HG02885 (cell line): ENCODE results near the gene EXOC3L4.
"Not testable (repeated sequence)": the region's sequence is repeated elsewhere in the genome, so short reads cannot be mapped to it uniquely, and the experiment has no call there.

ENCODE experiments used
- ATAC-seq: cut with Tn5 transposase; IDR thresholded peaks from one replicate; pipeline ENCODE4 v1.9.1; 2021; ENCODE audit warnings: mild to moderate bottlenecking; ENCODE audit not compliant: unreplicated experiment, poor library complexity

The EXOC3L4 gene

GRCh38 chr14:103117499-103117898 is 23.0 kb downstream of the EXOC3L4 start:
- not testable (repeated sequence) for ATAC-seq

GRCh38 chr14:103118018-103118662 is 23.6 kb downstream of the EXOC3L4 start:
- no peak for ATAC-seq

- ATAC-seq = no peak
These were observed 24.3 kb downstream of the EXOC3L4 start for GRCh38 chr14:103118663-103119404.

GRCh38 chr14:103119527-103119926 is 25.0 kb downstream of the EXOC3L4 start:
- not testable (repeated sequence) for ATAC-seq

GRCh38 chr14:103121121-103121845 is 26.8 kb downstream of the EXOC3L4 start:
- no peak for ATAC-seq

- no peak for ATAC-seq
These were observed 27.5 kb downstream of the EXOC3L4 start for GRCh38 chr14:103121846-103122584.

DNA sequence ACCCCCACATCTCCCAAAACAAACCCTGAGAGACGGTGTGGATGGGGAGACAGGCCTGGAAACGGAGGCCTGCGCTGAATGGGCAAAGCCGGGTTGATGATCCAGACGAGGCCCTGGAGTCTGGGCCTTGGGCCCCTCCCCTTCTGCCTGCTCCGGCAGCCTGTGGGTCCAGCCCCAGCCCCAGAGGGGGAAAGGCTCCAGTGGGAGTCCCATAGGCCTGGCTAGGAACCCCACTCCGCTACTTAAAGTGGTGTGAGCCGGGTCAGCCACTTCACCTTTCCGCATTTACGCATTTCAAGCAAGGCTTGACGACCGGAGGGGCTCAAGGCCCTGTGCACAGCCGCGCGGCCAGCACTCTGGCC is 28.0 kb downstream of the EXOC3L4 start:
- no peak for ATAC-seq

DNA sequence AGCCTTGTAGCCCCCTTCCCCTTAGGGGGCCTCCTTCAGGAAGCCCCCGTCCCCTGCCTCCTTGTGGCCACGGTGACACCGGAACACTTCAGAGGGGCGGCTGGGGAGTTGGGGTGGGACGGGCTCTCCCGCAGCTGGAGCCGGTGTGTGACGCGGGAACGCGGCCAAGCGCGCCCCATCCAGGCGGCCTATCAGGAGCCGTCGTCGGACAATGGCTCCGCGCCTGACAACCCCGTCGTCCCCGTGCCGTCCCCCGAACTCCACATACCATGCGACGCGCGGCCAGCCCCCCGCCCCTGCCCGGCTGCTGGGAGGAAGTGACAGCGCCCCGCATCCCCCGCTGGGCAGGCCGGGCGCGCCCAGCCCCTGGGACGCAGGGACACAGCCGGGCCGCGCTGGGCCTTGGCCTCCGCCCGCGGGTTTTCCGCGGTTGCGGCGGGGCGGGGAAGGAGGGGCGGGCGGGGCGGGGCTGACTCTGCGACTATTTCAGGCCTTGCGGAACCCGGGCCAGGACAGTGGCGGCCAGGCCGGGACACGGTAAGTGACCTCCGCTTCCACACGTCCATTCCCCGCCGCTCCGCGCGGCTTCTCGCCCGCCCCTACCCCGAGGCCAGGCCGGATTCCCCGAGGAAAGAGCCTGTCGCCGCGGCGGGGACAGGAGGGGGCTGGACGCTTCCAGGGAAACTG is 28.6 kb downstream of the EXOC3L4 start, which contains the start of gene TNFAIP2:
TSS of gene TNFAIP2 (plus strand) at position 515 of the 687 bp plus-strand sequence. CDS start 2,997 bp downstream, outside the sequence.
- no peak for ATAC-seq

DNA sequence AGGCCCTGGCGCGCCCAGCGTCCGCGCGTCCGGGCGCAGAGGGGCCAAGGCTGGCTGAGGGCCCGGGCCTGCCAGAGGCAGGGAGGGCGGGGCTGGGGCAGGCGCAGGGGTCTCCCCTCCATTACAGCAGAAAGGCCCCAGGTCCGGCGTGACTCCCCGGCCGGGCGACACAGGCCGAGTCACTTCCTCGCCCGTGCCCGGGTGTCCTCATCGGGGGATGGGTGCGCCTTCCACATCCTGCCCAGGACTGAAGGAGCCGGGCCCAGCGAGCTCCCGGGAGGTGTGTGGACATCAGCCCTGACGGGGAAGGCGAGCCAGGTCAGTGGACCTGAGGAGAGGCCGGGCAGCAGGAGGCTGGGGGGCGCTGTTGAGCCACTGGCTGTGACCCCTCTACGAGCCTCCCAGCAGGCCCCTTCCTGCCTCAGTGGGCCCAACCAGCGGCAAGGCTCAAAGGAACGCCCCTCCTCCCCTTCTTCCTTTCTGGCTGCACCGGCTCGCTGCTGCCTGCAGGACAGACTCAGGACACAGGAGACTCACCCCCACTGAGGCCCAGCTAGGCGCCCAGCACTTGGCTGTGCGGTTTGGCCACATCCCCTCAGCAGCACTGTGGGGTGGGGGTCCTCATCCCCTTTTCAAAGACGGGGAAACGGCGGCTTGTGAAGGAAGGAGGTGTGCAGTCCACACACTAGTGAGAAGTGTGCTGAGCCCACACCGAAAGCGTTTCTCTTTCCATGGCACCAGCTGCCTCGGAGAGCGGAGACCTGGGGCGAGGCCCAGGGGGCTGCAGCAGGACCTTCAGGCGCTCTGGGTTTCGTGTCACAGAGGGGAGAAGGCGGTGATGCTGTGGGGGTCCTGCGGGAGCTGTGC is 29.3 kb downstream of the EXOC3L4 start:
- no peak for ATAC-seq

- no peak for ATAC-seq
These were observed 30.0 kb downstream of the EXOC3L4 start for GRCh38 chr14:103124501-103125001.

- ATAC-seq = no peak
These were observed 30.9 kb downstream of the EXOC3L4 start for GRCh38 chr14:103125098-103126070.

GRCh38 chr14:103126088-103126872 is 31.8 kb downstream of the EXOC3L4 start:
- no peak for ATAC-seq

- ATAC-seq = no peak
These were observed 32.4 kb downstream of the EXOC3L4 start for GRCh38 chr14:103126873-103127304.

DNA sequence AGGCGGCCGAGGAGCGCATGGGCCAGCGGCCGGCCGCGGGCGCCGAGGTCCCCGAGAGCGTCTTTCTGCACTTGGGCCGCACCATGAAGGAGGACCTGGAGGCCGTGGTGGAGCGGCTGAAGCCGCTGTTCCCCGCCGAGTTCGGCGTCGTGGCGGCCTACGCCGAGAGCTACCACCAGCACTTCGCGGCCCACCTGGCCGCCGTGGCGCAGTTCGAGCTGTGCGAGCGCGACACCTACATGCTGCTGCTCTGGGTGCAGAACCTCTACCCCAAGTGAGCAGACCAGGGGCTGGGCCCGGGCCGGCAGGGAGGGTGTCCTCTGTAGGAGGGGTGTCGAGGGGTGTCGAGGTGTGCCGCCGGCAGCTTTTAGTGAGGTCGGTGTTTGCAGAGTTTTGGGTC is 32.8 kb downstream of the EXOC3L4 start:
- ATAC-seq = no peak

GRCh38 chr14:103127861-103128598 is 33.5 kb downstream of the EXOC3L4 start:
- ATAC-seq = no peak

GRCh38 chr14:103128631-103129300 is 34.2 kb downstream of the EXOC3L4 start:
- no peak for ATAC-seq
